ENCODE measurements around the gene TRAF5. TPM values are rescaled to one million over a fixed set of nuclear protein-coding genes. Genes with fewer than 3 reads are reported as not detected.

Gene TRAF5
- polyA plus RNA-seq, 2 of the 4 experiments (the other 2 are of a cell fraction), result 8.2 to 14.6 TPM

- TF ChIP-seq KDM1A (IDR thresholded peaks at IDR 0.05; ENCODE audit: low read depth) (no peak), POLR2AphosphoS2 (conservative IDR thresholded peaks at IDR 0.05; ENCODE audit: low read length) (no peak), HMGXB4 (CRISPR knock-in tag; IDR thresholded peaks at IDR 0.05; ENCODE audit: borderline replicate concordance) (no peak), EHF (CRISPR knock-in tag; IDR thresholded peaks at IDR 0.05) (no peak), NFE2L2 (conservative IDR thresholded peaks at IDR 0.05; ENCODE audit: low read length) (no peak), CBX8 (IDR thresholded peaks at IDR 0.05) (no peak), CTCF (IDR thresholded peaks at IDR 0.05) (no peak), JUNB (IDR thresholded peaks at IDR 0.05) (no peak), ELK1 (IDR thresholded peaks at IDR 0.05; ENCODE audit: low read depth, low read length) (no peak), CEBPB (IDR thresholded peaks at IDR 0.05) (no peak)
- DNase-seq (ENCODE audit: low read depth in 1 of 2, low spot score in 1 of 2) (no peak), ATAC-seq (no peak), FAIRE-seq (no peak)
- POLR2A ChIA-PET, result no interaction called here
- WGBS (ENCODE audit: missing lambda C conversion rate), result 94% methylated on average over 2 of the region's 2 CpGs
- Histone ChIP-seq H3K9me3 (no peaks in the 10 kb centered on the region), H3K27ac (peak overlapping the region in 1 of 2 experiments; percentile 57; a peak in 1 of 6 replicates), H3K4me2 (no peak overlapping the region), H3K4me1 (peaks cover 42% of the 10 kb centered on the region), H3K4me3 (no peak overlapping the region)
- CTCF ChIA-PET, result interaction anchor here (1.0 to 3.2 kb wide), 4 partner anchors 9 to 321 kb away, joined by 3 to 19 read pairs (median 4); no protein-coding TSS in a partner anchor
Measured at GRCh38 chr1:211332830-211333229, 6.2 kb downstream of the TRAF5 start.

GRCh38 chr1:211333906-211334305 is 7.3 kb downstream of the TRAF5 start:
- DNase-seq (ENCODE audit: low read depth in 1 of 2, low spot score in 1 of 2) (no peak), ATAC-seq (no peak; a peak in 2 of 6 replicates), FAIRE-seq (no peak)
- Histone ChIP-seq H3K4me2 (peak overlapping the region; percentile 59), H3K27ac (peak overlapping the region in 1 of 2 experiments; percentile 57; a peak in 2 of 6 replicates), H3K4me1 (peaks cover 40% of the 10 kb centered on the region), H3K4me3 (no peak overlapping the region), H3K9me3 (no peaks in the 10 kb centered on the region)
- TF ChIP-seq HOXA7 (CRISPR knock-in tag; IDR thresholded peaks at IDR 0.05) (no peak), MYC (IDR thresholded peaks at IDR 0.05; ENCODE audit: borderline replicate concordance, low read length) (no peak), E2F6 (IDR thresholded peaks at IDR 0.05; ENCODE audit: borderline replicate concordance, low read depth) (no peak), HES2 (IDR thresholded peaks at IDR 0.05) (no peak), HOXB13 (CRISPR knock-in tag; IDR thresholded peaks at IDR 0.05; ENCODE audit: low read depth) (no peak), SMC3 (IDR thresholded peaks at IDR 0.05) (no peak), HDAC2 (IDR thresholded peaks at IDR 0.05) (no peak), HMGXB4 (CRISPR knock-in tag; IDR thresholded peaks at IDR 0.05; ENCODE audit: borderline replicate concordance) (no peak), PHF8 (IDR thresholded peaks at IDR 0.05; ENCODE audit: borderline replicate concordance, low read depth) (no peak), PBX3 (IDR thresholded peaks at IDR 0.05) (no peak), ESRRA (IDR thresholded peaks at IDR 0.05; ENCODE audit: borderline replicate concordance, low read length) (no peak), CEBPB (IDR thresholded peaks at IDR 0.05) (no peak), FOSB (CRISPR knock-in tag; IDR thresholded peaks at IDR 0.05) (no peak), RAD21 (conservative IDR thresholded peaks at IDR 0.05 in 1 of 2, IDR thresholded peaks at IDR 0.05 in 1 of 2) (no peak), ELK1 (IDR thresholded peaks at IDR 0.05; ENCODE audit: low read depth, low read length) (no peak), KDM1A (IDR thresholded peaks at IDR 0.05; ENCODE audit: low read depth) (no peak), NFE2L2 (conservative IDR thresholded peaks at IDR 0.05; ENCODE audit: low read length) (no peak), GATA3 (IDR thresholded peaks at IDR 0.05; ENCODE audit: borderline replicate concordance) (no peak), CBX8 (IDR thresholded peaks at IDR 0.05) (no peak), TP53 (CRISPR knock-in tag; IDR thresholded peaks at IDR 0.05) (no peak)
- CTCF ChIA-PET, result interaction anchor here (3.2 kb wide), 1 partner anchor 10 kb away, joined by 19 read pairs; no protein-coding TSS in a partner anchor
- POLR2A ChIA-PET, result no interaction called here
- 11% methylated on average over 1 of the region's 1 CpG for WGBS (ENCODE audit: missing lambda C conversion rate)
